ENCODE data around the gene TBX10. TPM values are rescaled to one million over a fixed set of nuclear protein-coding genes. Genes with fewer than 3 reads are reported as not detected.

Gene TBX10
- total and polyA plus RNA-seq, 7 experiments from 2014 or later: not detected

DNA sequence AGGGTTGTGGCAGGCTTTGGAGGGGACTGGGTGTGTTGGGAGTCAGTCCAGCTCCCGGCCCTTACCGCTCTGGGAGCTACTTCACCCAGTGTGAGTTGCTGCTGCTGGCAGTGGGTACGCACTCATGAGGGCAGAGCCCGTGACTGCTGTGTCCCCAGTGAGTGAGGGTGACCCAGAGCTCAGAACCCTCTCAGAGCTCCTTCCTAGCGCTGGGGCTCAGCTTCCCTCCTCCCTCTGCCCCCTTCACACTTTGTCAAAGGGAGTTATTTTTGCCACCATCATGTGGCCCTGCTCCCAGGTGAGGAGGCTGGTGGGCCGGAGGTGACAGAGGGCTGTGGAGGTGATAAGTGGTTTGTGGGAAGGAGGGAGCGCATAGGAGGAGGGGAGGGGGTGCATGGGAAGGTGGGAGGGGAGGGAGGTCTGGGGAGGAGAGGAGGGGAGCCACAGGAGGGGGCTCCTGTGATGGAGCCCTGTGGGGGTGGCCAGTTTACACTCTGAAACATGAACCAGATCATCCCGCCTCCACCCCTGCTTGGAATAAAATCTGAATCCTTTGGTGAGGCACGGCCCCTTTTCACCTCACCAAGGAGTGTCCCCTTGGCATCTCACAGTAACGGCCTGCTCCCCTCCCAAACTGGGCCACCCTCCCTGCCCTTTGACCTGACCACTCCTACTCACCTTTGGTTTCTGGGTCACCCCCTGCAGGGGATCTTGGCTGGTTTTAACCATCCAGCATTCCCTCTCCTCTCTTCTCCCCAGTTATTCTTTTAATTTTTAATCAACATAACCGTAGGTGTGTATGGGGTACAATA, 22.9 kb downstream of the TBX10 start:
- H3K27me3 ChIP-seq (ENCODE audit: control insufficient read depth in 2 of 2, insufficient read depth in 2 of 2, low read length in 2 of 2): no peaks in the 10 kb centered on the region
- peak overlapping the region; percentile 17 for H3K4me3 ChIP-seq (ENCODE audit: low read length)
- H3K27ac Mint-ChIP-seq: peak overlapping the region in 7 of 9 donors; percentile 46 to 96 (median 65)
- DNase-seq: no peak
- H3K36me3 Mint-ChIP-seq: peaks cover 0 to 7% (median 0%) of the 10 kb centered on the region in 5 donors
- intact Hi-C loops (cut with micrococcal nuclease): no loop called here
- H3K4me1 ChIP-seq (ENCODE audit: control insufficient read depth in 2 of 2, insufficient read depth in 2 of 2, low read length in 2 of 2): peaks cover 25 to 26% of the 10 kb centered on the region in 2 donors
- H3K4me1 Mint-ChIP-seq: peaks cover 21 to 46% (median 31%) of the 10 kb centered on the region in 7 donors
- ATAC-seq: no peak
- H3K9me3 ChIP-seq (ENCODE audit: control insufficient read depth in 2 of 3, low read length in 3 of 3): no peaks in the 10 kb centered on the region
- H3K36me3 ChIP-seq (ENCODE audit: control insufficient read depth in 2 of 3, insufficient read depth in 3 of 3, low read length in 3 of 3): peaks cover 0 to 13% (median 0%) of the 10 kb centered on the region in 3 experiments
- peaks cover 0 to 1% (median 0%) of the 10 kb centered on the region in 11 donors for H3K9me3 Mint-ChIP-seq
- CTCF ChIA-PET: interaction anchor here (0.6 kb wide), 1 partner anchor 610 kb away, joined by 3 read pairs; no protein-coding TSS in a partner anchor
- peak overlapping the region in 9 of 10 donors; percentile 36 to 86 (median 75) for H3K4me3 Mint-ChIP-seq
- POLR2A ChIA-PET: interaction anchor here (1.6 kb wide), 1 partner anchor 9 kb away, joined by 5 read pairs; no protein-coding TSS in a partner anchor
- peaks cover 0 to 9% (median 0%) of the 10 kb centered on the region in 5 donors for H3K27me3 Mint-ChIP-seq
- H3K27ac ChIP-seq (ENCODE audit: low read depth, low read length): peak overlapping the region; percentile 16

DNA sequence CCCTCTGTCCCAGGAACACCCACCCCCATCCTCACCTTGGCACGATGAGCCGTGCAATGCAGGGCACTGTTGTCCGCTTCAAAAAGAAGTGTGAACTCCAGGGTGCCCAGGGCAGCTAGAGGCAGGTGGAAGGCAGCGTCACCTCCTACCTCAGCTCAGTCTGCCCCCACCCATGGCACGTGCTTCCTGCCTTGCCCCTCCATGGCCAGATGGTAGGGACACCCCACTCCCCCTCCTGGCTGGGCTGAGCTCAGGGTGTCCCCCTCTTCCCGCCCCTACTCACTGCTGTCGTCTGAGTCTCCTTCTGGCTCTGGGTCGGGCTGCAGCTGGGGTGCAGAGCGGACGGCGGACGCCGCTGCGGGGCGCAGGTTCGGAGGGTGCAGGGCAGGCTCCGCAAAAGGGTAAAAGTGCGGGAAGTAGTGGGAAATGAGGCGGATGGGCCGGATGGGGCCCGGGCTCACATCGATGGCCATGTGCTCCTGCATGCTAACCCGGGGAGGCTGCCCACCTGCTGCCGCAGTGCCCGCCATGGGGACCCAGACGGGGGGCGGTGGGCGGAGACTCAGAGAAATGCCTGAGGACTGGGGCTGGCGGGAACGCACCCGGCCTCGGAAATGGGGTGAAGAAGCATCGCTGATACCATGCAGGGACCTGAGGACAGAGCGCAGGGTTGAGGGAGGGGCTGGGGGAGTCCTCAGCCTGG, 23.7 kb downstream of the TBX10 start:
- Histone ChIP-seq H3K36me3 (ENCODE audit: control insufficient read depth in 2 of 3, insufficient read depth in 3 of 3, low read length in 3 of 3) (peaks cover 0 to 21% (median 0%) of the 10 kb centered on the region in 3 experiments), H3K4me3 (ENCODE audit: low read length) (peak overlapping the region; percentile 37), H3K27ac (ENCODE audit: low read depth, low read length) (peak overlapping the region; percentile 96), H3K4me1 (ENCODE audit: control insufficient read depth in 2 of 2, insufficient read depth in 2 of 2, low read length in 2 of 2) (peaks cover 25 to 26% of the 10 kb centered on the region in 2 donors), H3K9me3 (ENCODE audit: control insufficient read depth in 2 of 3, low read length in 3 of 3) (no peaks in the 10 kb centered on the region), H3K27me3 (ENCODE audit: control insufficient read depth in 2 of 2, insufficient read depth in 2 of 2, low read length in 2 of 2) (no peaks in the 10 kb centered on the region)
- intact Hi-C loops (cut with micrococcal nuclease): loop anchor here (2.0 kb wide), 1 partner anchor 33 kb away; the partner anchor contains the start of gene GSTP1 (in 2 of the 2)
- Mint-ChIP-seq H3K9me3 (peaks cover 0 to 1% (median 0%) of the 10 kb centered on the region in 11 donors), H3K27me3 (peaks cover 0 to 9% (median 0%) of the 10 kb centered on the region in 5 donors), H3K27ac (peak overlapping the region in 8 of 9 donors; percentile 33 to 96 (median 62)), H3K36me3 (peaks cover 0 to 3% (median 0%) of the 10 kb centered on the region in 5 donors), H3K4me1 (peaks cover 21 to 46% (median 33%) of the 10 kb centered on the region in 7 donors), H3K4me3 (peak overlapping the region in 9 of 10 donors; percentile 60 to 86 (median 66))
- ChIA-PET CTCF (interaction anchor here (0.6 kb wide), 1 partner anchor 609 kb away, joined by 3 read pairs; no protein-coding TSS in a partner anchor), POLR2A (interaction anchor here (0.6 to 2.8 kb wide), 4 partner anchors 8 to 40 kb away, joined by 3 to 27 read pairs (median 10); partner anchors contain the start of genes GSTP1 and NUDT8)
- no peak for ATAC-seq
- DNase-seq: peak in 3 of 9 donors; percentile 30 to 34 (median 32)

DNA sequence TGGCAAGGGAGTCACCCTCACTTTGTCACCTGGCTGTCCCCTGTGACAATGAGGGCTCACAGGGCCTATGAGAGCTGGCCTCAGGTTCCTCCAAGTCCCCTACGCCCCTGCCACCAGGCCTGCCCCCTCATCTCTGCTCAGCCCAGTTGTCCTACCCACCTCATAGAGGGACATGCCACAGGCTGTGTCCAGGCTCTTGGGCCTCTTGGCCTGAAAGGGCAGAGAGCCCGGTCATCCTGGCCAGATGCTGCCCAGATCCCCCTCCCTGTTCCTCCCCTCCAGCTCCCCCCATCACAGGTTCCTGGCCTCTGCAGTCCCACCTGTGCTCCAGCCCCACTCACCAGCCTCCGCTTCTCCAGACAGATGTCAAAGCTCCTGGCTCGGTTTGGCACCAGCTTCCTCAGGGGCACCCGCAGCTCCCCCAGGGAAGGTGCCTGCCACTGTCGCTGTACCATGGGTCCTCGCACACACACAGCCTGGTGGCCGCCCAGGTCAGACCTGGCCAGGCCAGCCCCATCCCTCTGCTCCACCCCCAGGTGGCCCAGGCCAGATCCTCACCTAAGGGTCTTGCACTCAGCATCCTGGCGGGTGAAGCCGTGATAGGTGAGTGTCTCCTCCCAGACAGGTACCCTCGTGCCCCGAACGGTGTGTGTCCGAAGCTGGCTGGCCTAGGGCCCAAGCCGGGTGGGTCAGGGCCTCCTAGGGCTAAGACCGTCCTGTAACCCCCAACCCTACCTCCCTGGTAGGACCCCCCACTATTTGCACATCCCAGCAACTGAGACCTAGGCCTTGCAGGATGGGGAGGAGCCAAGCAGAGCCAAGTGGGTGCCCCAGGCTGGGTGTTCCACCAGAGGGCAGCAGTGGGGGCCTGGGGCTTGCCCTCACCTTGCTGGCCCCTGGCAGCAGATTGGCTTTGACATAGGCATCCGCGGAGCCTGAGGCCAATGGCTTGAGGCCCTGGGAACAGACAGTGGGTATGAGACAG, 24.5 kb downstream of the TBX10 start:
- peaks cover 21 to 46% (median 37%) of the 10 kb centered on the region in 7 donors for H3K4me1 Mint-ChIP-seq
- peak; percentile 37 for ATAC-seq
- peaks cover 0 to 9% (median 0%) of the 10 kb centered on the region in 5 donors for H3K27me3 Mint-ChIP-seq
- H3K27me3 ChIP-seq (ENCODE audit: control insufficient read depth in 2 of 2, insufficient read depth in 2 of 2, low read length in 2 of 2): no peaks in the 10 kb centered on the region
- DNase-seq: peak in 6 of 9 donors; percentile 35 to 70 (median 49)
- H3K4me1 ChIP-seq (ENCODE audit: control insufficient read depth in 2 of 2, insufficient read depth in 2 of 2, low read length in 2 of 2): peaks cover 25 to 26% of the 10 kb centered on the region in 2 donors
- no peaks in the 10 kb centered on the region for H3K9me3 ChIP-seq (ENCODE audit: control insufficient read depth in 2 of 3, low read length in 3 of 3)
- peaks cover 0 to 29% (median 0%) of the 10 kb centered on the region in 3 experiments for H3K36me3 ChIP-seq (ENCODE audit: control insufficient read depth in 2 of 3, insufficient read depth in 3 of 3, low read length in 3 of 3)
- ChIA-PET CTCF (interaction anchor here (0.7 to 2.1 kb wide), 10 partner anchors 12 to 342 kb away, joined by 3 to 8 read pairs (median 3); partner anchors contain the start of gene NUDT8), POLR2A (interaction anchor here (0.6 to 2.8 kb wide), 13 partner anchors 7 to 186 kb away, joined by 3 to 27 read pairs (median 4); partner anchors contain the start of genes ACY3, GSTP1 and NUDT8)
- peak overlapping the region; percentile 96 for H3K27ac ChIP-seq (ENCODE audit: low read depth, low read length)
- peak overlapping the region; percentile 92 to 99 (median 98) for H3K27ac Mint-ChIP-seq
- H3K9me3 Mint-ChIP-seq: no peaks in the 10 kb centered on the region
- peak overlapping the region; percentile 60 for H3K4me3 ChIP-seq (ENCODE audit: low read length)
- intact Hi-C loops (cut with micrococcal nuclease): loop anchor here (1.0 to 2.0 kb wide), 4 partner anchors 9 to 44 kb away; partner anchors contain the start of genes GSTP1 (in 2 of the 2) and NDUFV1 (in 2 of the 2)
- H3K4me3 Mint-ChIP-seq: peak overlapping the region in 9 of 10 donors; percentile 75 to 87 (median 82)
- H3K36me3 Mint-ChIP-seq: peaks cover 0 to 7% (median 0%) of the 10 kb centered on the region in 5 donors

DNA sequence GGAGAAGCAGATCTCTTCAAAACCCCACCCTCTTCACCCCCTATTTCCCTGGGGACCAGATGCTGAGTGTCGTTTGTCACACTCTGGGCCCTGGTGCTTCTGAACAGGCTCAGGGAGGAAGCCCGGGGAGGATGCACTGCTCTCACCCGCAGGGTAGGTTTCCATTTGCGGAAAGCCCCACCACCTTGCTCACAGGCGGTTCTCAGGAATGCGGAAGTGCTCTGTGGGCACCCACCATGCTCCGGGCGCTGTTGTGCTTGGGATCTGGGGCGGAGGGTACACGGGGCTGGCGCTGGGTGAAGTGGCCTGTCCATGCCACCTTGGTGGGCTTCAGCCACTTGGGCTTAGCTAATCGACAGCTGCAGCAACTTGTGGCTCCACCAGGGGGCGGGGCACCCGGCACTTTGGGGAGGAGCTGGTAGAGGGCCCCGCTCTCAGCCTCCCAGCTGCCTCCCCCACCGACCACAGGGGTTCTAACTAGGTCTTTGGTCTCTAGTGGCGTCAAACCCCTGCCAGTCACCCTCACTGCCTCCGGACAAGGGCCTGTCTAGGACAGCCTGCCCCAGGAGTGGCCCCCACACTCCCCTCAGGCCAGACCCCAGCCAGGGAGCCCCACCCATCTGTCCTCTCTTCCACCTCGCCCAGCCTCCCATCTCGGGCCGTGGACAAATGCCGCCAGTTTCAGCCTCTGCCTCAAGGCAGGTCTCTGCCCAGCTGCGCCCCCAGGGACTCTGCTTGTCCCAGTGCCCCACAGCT, 25.4 kb downstream of the TBX10 start:
- POLR2A ChIA-PET: interaction anchor here (0.5 to 2.8 kb wide), 12 partner anchors 9 to 185 kb away, joined by 3 to 27 read pairs (median 4); partner anchors contain the start of genes ACY3, GSTP1 and NUDT8

More for the DNA sequence above, 25.4 kb downstream of the TBX10 start:
- CTCF ChIA-PET: interaction anchor here (0.6 to 2.1 kb wide), 14 partner anchors 13 to 342 kb away, joined by 3 to 8 read pairs (median 3); partner anchors contain the start of gene NUDT8
- H3K27me3 ChIP-seq (ENCODE audit: control insufficient read depth in 2 of 2, insufficient read depth in 2 of 2, low read length in 2 of 2): no peaks in the 10 kb centered on the region
- no peaks in the 10 kb centered on the region for H3K9me3 ChIP-seq (ENCODE audit: control insufficient read depth in 2 of 3, low read length in 3 of 3)
- peak overlapping the region; percentile 59 to 87 (median 82) for H3K4me3 Mint-ChIP-seq
- peaks cover 0 to 9% (median 0%) of the 10 kb centered on the region in 5 donors for H3K27me3 Mint-ChIP-seq
- ATAC-seq (peak; percentile 95), DNase-seq (peak; percentile 65 to 89 (median 85))
- peaks cover 21 to 50% (median 37%) of the 10 kb centered on the region in 7 donors for H3K4me1 Mint-ChIP-seq
- peaks cover 25 to 26% of the 10 kb centered on the region in 2 donors for H3K4me1 ChIP-seq (ENCODE audit: control insufficient read depth in 2 of 2, insufficient read depth in 2 of 2, low read length in 2 of 2)
- peak overlapping the region; percentile 96 for H3K27ac ChIP-seq (ENCODE audit: low read depth, low read length)
- peak overlapping the region; percentile 92 to 99 (median 98) for H3K27ac Mint-ChIP-seq
- H3K36me3 Mint-ChIP-seq: peaks cover 0 to 11% (median 0%) of the 10 kb centered on the region in 5 donors
- no peaks in the 10 kb centered on the region for H3K9me3 Mint-ChIP-seq
- H3K36me3 ChIP-seq (ENCODE audit: control insufficient read depth in 2 of 3, insufficient read depth in 3 of 3, low read length in 3 of 3): peaks cover 0 to 36% (median 4%) of the 10 kb centered on the region in 3 experiments
- peak overlapping the region; percentile 60 for H3K4me3 ChIP-seq (ENCODE audit: low read length)
- intact Hi-C loops (cut with micrococcal nuclease): loop anchor here (1.0 to 2.0 kb wide), 4 partner anchors 8 to 45 kb away; partner anchors contain the start of genes GSTP1 (in 2 of the 2) and NDUFV1 (in 2 of the 2)
